HepG2 (cell line): ENCODE measurements around the gene SPRED2. TPM values are rescaled to one million over a fixed set of nuclear protein-coding genes. Genes with fewer than 3 reads are reported as not detected.
"Not testable (repeated sequence)": the region's sequence is repeated elsewhere in the genome, so short reads cannot be mapped to it uniquely, and the experiment has no call there.

Source experiments
- ATAC-seq: fragments of 200-7000 bp; cut with Tn5 transposase; 3 replicates; pipeline ENCODE4 v1.9.1; 2020; ENCODE audit warnings: mild to moderate bottlenecking, moderate library complexity
- BruUV-seq: library from RNA; stranded (reverse); fragments of 400-500 nt; replicated peaks from 2 replicates; lab custom pipeline; 2021; lab: Mats Ljungman, UMichigan
- CTCF ChIA-PET: fragments of 300-600 bp; formaldehyde crosslinking; extraction: SDS; loops from one replicate; lab custom pipeline; 2021; ENCODE audit warnings: low total read pairs, inconsistent platforms, low intra/inter-chr PET ratio; lab: Yijun Ruan, JAX
- POLR2A ChIA-PET: fragments of 350-600 bp; sonication (Branson Sonifier 250); formaldehyde crosslinking; loops from one replicate; lab custom pipeline; 2020; ENCODE audit warnings: antibody characterized with exemption, inconsistent platforms; lab: Yijun Ruan, JAX
- DNase-seq: peaks from one replicate; pipeline ENCODE4 v3.0.0-alpha.2; 2015; ENCODE audit warnings: low spot score
- FAIRE-seq: peaks from 3 replicates; lab custom pipeline; 2011; peaks lifted over from hg19 to GRCh38; lab: Jason Lieb, UNC
- H2AFZ ChIP-seq: one replicate; pipeline ENCODE4 v1.6.1; 2011; ENCODE audit warnings: low read length, inconsistent platforms
- H3K27ac ChIP-seq: fragments of 300-600 bp; 3 replicates; pipeline ENCODE4 v1.8.0; 2011; ENCODE audit warnings: mixed run types, mild to moderate bottlenecking, mixed read lengths, low read length, inconsistent platforms; ENCODE audit not compliant: insufficient read depth; ENCODE audit errors: extremely low read length
- H3K27me3 ChIP-seq, 2 experiments: fragments of 200-600 bp in 1 of 2; 2 replicates in 1 of 2; 3 replicates in 1 of 2; pipeline versions ENCODE4 v1.6.0 to v1.8.0; 2011; ENCODE audit warnings: low read length in 2 of 2, mild to moderate bottlenecking in 2 of 2, moderate library complexity in 2 of 2, inconsistent platforms in 1 of 2; ENCODE audit not compliant: insufficient read depth in 2 of 2, control insufficient read depth in 1 of 2
- H3K36me3 ChIP-seq, 2 experiments: fragments of 200-600 bp in 1 of 2; replicated peaks in 1 of 2; 2 replicates in 1 of 2; 3 replicates in 1 of 2; pipeline versions ENCODE4 v1.5.1 to v1.8.0; 2011; ENCODE audit warnings: low read length in 2 of 2, inconsistent platforms in 1 of 2; ENCODE audit not compliant: insufficient read depth in 2 of 2, control insufficient read depth in 1 of 2
- H3K4me1 ChIP-seq: 2 replicates; pipeline ENCODE4 v1.5.1; 2012; ENCODE audit warnings: low read length, inconsistent platforms; ENCODE audit not compliant: insufficient read depth
- H3K4me2 ChIP-seq: 2 replicates; pipeline ENCODE4 v1.6.0; 2011; ENCODE audit warnings: low read depth, low read length, inconsistent platforms
- H3K4me3 ChIP-seq, 3 experiments: fragments of 200-600 bp in 1 of 3; sonication (generic), shearing (Covaris generic) in 1 of 3; replicated peaks in 1 of 3; 2 replicates each; pipeline ENCODE4 v1.5.1; 2011 to 2016; ENCODE audit warnings: low read length in 3 of 3, inconsistent platforms in 2 of 3, low read depth in 2 of 3, mild to moderate bottlenecking in 2 of 3, control low read depth in 1 of 3, mixed read lengths in 1 of 3; ENCODE audit not compliant: insufficient read depth in 1 of 3
- H3K79me2 ChIP-seq: one replicate; pipeline ENCODE4 v1.6.1; 2011; ENCODE audit warnings: low read length, inconsistent platforms; ENCODE audit not compliant: insufficient read depth
- H3K9ac ChIP-seq: 2 replicates; pipeline ENCODE4 v1.6.0; 2011; ENCODE audit warnings: mild to moderate bottlenecking, low read depth, low read length, inconsistent platforms; ENCODE audit not compliant: insufficient read depth
- H3K9me3 ChIP-seq: 2 replicates; pipeline ENCODE4 v1.5.1; 2012; ENCODE audit warnings: mild to moderate bottlenecking, low read length
- H4K20me1 ChIP-seq: 2 replicates; pipeline ENCODE4 v1.6.0; 2011; ENCODE audit warnings: inconsistent platforms, mild to moderate bottlenecking, low read length, moderate library complexity; ENCODE audit not compliant: insufficient read depth
- HNRNPH1 ChIP-seq: fragments of 200-400 bp; formaldehyde crosslinking; optimal IDR thresholded peaks from 2 replicates; pipeline ENCODE3; 2017; ENCODE audit warnings: mild to moderate bottlenecking, low read depth, low read length
- HNRNPK ChIP-seq: fragments of 200-400 bp; formaldehyde crosslinking; IDR thresholded peaks from 2 replicates; pipeline ENCODE4 v1.6.1; 2018; ENCODE audit warnings: low read length, low read depth, moderate library complexity, mild to moderate bottlenecking; ENCODE audit not compliant: poor library complexity, severe bottlenecking
- PCBP1 ChIP-seq: fragments of 200-400 bp; formaldehyde crosslinking; IDR thresholded peaks from 2 replicates; pipeline ENCODE4 v1.6.1; 2017; ENCODE audit warnings: mild to moderate bottlenecking, low read depth, low read length, borderline replicate concordance
- RBM22 ChIP-seq: fragments of 200-400 bp; formaldehyde crosslinking; optimal IDR thresholded peaks from 2 replicates; pipeline ENCODE3; 2017; ENCODE audit warnings: mild to moderate bottlenecking, low read length, moderate library complexity
- ZNF331 ChIP-seq: sonication (generic); formaldehyde crosslinking; IDR thresholded peaks from 2 replicates; pipeline ENCODE4 v1.4.0; 2020; ENCODE audit warnings: missing genetic modification reagents
- WGBS: methylation state at CpG from one replicate; pipeline ENCODE4 v1.1.6; 2017; ENCODE audit warnings: low lambda C conversion rate; 5-methylcytosine and 5-hydroxymethylcytosine counted together
- in situ Hi-C: cut with HindIII; loops from 2 replicates; pipeline ENCODE4 v1.10.0; 2017; ENCODE audit warnings: low pct_unique_long_range_greater_than_20kb; ENCODE audit not compliant: extremely low pct_ligation_motif_present
- intact Hi-C: fragments of 100-400 bp; cut with micrococcal nuclease; formaldehyde crosslinking; loops from one replicate; pipeline ENCODE4 v1.10.0; 2022; ENCODE audit not compliant: unreplicated experiment
- polyA plus RNA-seq, 8 experiments: library from polyadenylated mRNA; depleted of rRNA in 3 of 8; stranded (reverse) in 7 of 8; unstranded in 1 of 8; fragments of >200 nt; fragmentation: Illumina TruSeq in 4 of 8; extraction: Trizol in 4 of 8; gene quantifications; 2 replicates each; pipeline versions ENCODE4 v1.2.1 to v1.2.3, GENCODE V29; 2011 to 2016; ENCODE audit warnings: low read depth in 4 of 8, missing spikeins in 1 of 8, mixed read lengths in 1 of 8; ENCODE audit not compliant: insufficient read depth in 1 of 8
- total RNA-seq, 5 experiments: library from RNA; depleted of rRNA; stranded (reverse); fragments of >200 nt; fragmentation: Illumina TruSeq; extraction: Trizol; gene quantifications; 2 replicates each; pipeline ENCODE4 v1.2.3, GENCODE V29; 2016; ENCODE audit warnings: low read depth in 1 of 5
- TF ChIP-seq, protein P1 (sequence below): sonication (generic); formaldehyde crosslinking; IDR thresholded peaks from 2 replicates; pipeline ENCODE4 v1.5.1; 2020; ENCODE audit warnings: mild to moderate bottlenecking, missing genetic modification reagents, borderline replicate concordance

The SPRED2 gene
- total and polyA plus RNA-seq, 2 of the 13 experiments (the other 11 are each of a cell fraction or from before 2014, with no cell fraction given) = 13.0 to 37.0 TPM

DNA sequence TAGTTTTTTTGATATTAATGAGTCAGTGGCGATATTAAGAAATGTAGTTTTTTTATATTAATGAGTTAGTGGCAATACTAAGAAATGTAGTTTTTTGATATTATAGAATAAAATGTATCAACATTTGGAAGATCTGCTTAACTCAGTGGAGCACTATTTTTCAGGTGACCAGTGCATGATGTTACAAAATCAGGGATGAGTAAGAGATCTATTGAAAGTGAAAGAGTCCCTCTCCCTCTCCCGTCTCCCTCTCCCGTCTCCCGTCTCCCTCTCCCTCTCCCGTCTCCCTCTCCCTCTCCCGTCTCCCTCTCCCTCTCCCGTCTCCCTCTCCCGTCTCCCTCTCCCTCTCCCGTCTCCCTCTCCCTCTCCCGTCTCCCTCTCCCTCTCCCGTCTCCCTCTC lies 94.5 kb downstream of the SPRED2 start:
- not testable (repeated sequence) for FAIRE-seq, BruUV-seq, ATAC-seq

DNA sequence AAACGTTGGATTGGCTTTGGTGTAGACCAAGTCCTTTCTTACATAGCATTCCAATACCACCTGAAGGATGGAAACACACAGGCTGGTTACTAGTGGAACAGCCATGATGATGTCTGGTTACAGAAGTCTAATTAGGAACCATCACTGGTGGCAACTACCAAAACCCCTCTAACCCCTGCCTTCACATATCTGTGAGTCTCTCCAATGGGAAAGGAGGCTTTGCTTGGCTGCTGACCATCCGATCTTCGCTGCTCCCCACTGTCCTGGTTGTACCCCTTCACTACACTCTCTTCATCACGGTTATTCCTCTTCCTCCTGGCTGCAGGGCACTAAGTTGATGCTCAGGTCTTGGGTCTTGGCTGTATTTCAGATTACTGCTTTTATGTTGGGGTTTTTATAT lies 97.7 kb downstream of the SPRED2 start:
- intact Hi-C loops = no loop called here
- TF ChIP-seq RBM22 = peak; percentile 90
- TF ChIP-seq HNRNPH1 = no peak
- TF ChIP-seq, protein P1, sequence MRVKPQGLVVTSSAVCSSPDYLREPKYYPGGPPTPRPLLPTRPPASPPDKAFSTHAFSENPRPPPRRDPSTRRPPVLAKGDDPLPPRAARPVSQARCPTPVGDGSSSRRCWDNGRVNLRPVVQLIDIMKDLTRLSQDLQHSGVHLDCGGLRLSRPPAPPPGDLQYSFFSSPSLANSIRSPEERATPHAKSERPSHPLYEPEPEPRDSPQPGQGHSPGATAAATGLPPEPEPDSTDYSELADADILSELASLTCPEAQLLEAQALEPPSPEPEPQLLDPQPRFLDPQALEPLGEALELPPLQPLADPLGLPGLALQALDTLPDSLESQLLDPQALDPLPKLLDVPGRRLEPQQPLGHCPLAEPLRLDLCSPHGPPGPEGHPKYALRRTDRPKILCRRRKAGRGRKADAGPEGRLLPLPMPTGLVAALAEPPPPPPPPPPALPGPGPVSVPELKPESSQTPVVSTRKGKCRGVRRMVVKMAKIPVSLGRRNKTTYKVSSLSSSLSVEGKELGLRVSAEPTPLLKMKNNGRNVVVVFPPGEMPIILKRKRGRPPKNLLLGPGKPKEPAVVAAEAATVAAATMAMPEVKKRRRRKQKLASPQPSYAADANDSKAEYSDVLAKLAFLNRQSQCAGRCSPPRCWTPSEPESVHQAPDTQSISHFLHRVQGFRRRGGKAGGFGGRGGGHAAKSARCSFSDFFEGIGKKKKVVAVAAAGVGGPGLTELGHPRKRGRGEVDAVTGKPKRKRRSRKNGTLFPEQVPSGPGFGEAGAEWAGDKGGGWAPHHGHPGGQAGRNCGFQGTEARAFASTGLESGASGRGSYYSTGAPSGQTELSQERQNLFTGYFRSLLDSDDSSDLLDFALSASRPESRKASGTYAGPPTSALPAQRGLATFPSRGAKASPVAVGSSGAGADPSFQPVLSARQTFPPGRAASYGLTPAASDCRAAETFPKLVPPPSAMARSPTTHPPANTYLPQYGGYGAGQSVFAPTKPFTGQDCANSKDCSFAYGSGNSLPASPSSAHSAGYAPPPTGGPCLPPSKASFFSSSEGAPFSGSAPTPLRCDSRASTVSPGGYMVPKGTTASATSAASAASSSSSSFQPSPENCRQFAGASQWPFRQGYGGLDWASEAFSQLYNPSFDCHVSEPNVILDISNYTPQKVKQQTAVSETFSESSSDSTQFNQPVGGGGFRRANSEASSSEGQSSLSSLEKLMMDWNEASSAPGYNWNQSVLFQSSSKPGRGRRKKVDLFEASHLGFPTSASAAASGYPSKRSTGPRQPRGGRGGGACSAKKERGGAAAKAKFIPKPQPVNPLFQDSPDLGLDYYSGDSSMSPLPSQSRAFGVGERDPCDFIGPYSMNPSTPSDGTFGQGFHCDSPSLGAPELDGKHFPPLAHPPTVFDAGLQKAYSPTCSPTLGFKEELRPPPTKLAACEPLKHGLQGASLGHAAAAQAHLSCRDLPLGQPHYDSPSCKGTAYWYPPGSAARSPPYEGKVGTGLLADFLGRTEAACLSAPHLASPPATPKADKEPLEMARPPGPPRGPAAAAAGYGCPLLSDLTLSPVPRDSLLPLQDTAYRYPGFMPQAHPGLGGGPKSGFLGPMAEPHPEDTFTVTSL (CRISPR knock-in tag) = no peak
- TF ChIP-seq ZNF331 (CRISPR knock-in tag) = no peak
- TF ChIP-seq, all 625 proteins: peak for 1
- WGBS = 96% methylated on average over 4 of the region's 4 CpGs

More for the DNA sequence above, 94.5 kb downstream of the SPRED2 start:
- in situ Hi-C loops, H3K79me2 ChIP-seq, H3K4me2 ChIP-seq, H3K9ac ChIP-seq, H3K9me3 ChIP-seq, H3K4me3 ChIP-seq, H4K20me1 ChIP-seq, intact Hi-C loops, H3K27me3 ChIP-seq, H2AFZ ChIP-seq, CTCF ChIA-PET, DNase-seq, H3K4me1 ChIP-seq, POLR2A ChIA-PET, H3K27ac ChIP-seq: not testable (repeated sequence)
- WGBS = 99% methylated on average over 11 of the region's 11 CpGs
- TF ChIP-seq PCBP1 = 0 out of 2 replicates have a peak, but pooled peaks have one; percentile 65
- peak; percentile 87 for TF ChIP-seq HNRNPK
- peaks cover 19 to 47% of the 10 kb centered on the region in 2 experiments for H3K36me3 ChIP-seq

More for the DNA sequence above, 97.7 kb downstream of the SPRED2 start:
- ATAC-seq (no peak), FAIRE-seq (no peak), DNase-seq (no peak)
- in situ Hi-C loops = no loop called here
- Histone ChIP-seq H3K4me1 (no peaks in the 10 kb centered on the region), H4K20me1 (no peaks in the 10 kb centered on the region), H3K79me2 (no peaks in the 10 kb centered on the region), H3K36me3 (peaks cover 29 to 54% of the 10 kb centered on the region in 2 experiments), H2AFZ (no peak overlapping the region), H3K9ac (no peak overlapping the region), H3K4me3 (no peak overlapping the region), H3K27me3 (no peaks in the 10 kb centered on the region), H3K4me2 (no peak overlapping the region), H3K27ac (no peak overlapping the region), H3K9me3 (no peaks in the 10 kb centered on the region)
- ChIA-PET CTCF (no interaction called here), POLR2A (no interaction called here)
- no TSS peak for BruUV-seq
